Left renal cortex interstitium (tissue), 4 donors: Measurements from ENCODE around the gene TBCD. TPM values are rescaled to one million over a fixed set of nuclear protein-coding genes. Genes with fewer than 3 reads are reported as not detected.
"Not testable (repeated sequence)": the region's sequence is repeated elsewhere in the genome, so short reads cannot be mapped to it uniquely, and the experiment has no call there.

Source experiments
- DNase-seq, 4 donors: peaks; one replicate each; pipeline ENCODE4 v3.0.0-alpha.2; 2013; ENCODE audit warnings: low read depth in 4 of 4, low spot score in 2 of 4, missing footprints in 1 of 4
- polyA plus RNA-seq, 4 donors: library from polyadenylated mRNA; unstranded; fragments of 120-200 nt; gene quantifications; one replicate each; pipeline ENCODE4 v1.2.1, GENCODE V29; 2013; ENCODE audit not compliant: insufficient read length in 4 of 4

Gene TBCD
- polyA plus RNA-seq, 4 donors: 60.5 to 87.2 (median 73.3) TPM

- DNase-seq: no peak
Measured at GRCh38 chr17:82942166-82943130, 190.6 kb downstream of the TBCD start.

- no peak for DNase-seq
Measured at GRCh38 chr17:82943339-82943738, 191.5 kb downstream of the TBCD start.

- no peak for DNase-seq
Measured at GRCh38 chr17:82943751-82944150, 191.9 kb downstream of the TBCD start.

DNA sequence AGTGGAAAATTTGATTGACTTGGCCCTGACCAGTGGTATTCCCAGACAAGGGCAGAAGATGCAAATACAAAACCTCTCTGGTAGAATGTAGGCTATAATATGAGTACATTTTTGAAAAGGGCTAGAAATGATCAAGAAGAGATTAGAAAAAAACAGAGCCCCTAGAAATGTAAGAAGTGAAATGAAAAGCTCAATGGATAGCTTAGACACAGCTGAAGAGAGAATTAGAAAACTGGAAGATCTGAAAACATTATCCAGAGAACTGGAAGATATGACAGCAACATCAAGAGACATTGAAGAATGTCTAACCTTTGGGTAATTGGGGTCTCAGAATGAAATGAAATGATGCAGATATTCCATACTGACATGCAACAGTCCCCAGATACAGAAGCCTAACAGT is 193.1 kb downstream of the TBCD start:
- no peak for DNase-seq

- DNase-seq: no peak
Measured at GRCh38 chr17:82946081-82946480, 194.2 kb downstream of the TBCD start.

DNA sequence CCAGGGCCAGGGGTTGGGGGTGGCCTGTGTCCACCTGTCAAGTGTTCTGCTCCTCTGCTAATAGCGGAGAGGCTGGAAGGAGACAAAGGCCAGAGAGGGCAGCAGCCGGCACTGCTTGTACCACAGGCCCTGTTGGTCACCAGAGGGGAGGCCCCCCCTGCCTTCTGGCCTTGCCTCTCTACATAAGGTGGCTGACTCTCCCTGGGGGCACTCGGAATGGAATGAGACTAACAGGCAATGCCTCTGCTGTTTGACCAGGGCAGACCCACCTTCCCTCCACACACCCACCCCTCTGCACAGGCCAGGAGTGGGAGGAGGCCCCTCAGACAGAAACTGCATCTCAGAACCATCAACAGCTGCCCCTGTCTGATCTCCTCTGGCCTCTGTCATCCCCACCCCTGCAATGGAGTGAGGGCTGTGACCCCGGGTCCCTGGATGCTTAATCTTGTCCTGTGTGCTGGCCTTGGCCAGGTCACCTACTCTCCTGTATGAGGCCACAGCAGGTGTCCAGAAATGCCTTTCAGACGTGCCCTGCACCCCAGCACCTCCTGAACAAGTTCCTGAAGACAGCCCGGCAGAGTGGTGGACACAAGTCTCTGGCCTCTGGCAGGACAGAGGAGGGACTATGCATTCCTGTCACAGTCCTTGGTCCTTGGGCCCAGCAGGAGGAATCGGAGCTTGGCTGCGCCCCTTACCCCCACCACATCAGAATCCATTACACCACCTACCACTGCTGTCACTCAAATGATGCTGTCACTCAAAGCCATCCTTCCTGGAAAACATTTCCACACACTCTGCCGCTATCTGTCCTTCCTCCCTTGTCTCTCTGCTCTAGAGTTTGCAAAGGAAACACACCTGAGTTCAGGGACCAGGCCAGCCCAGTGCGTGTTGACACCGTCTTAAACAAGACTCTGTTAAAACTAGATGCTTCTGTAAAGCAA is 195.5 kb downstream of the TBCD start:
- no peak for DNase-seq

DNA sequence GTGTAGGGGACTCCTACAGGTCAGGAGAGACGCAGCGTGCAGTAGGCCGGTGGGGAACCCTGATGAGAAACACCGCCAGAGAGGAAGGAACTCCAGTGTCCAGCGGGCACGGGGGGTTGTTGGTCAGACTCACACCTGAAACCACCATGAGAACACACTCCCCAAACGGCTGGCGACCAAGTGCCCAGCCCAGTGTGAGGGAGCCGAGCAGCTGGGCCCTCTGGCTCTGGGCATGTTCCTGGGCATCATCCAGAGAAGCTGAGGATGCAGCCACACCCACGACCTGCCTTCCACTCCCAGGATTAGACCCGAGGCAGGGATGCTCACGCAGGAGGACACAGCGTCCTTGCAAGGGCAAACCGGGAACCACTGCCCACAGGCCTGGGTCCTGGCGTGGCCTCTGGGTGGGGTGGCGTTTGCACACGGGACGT is 196.2 kb downstream of the TBCD start:
- no peak for DNase-seq

DNA sequence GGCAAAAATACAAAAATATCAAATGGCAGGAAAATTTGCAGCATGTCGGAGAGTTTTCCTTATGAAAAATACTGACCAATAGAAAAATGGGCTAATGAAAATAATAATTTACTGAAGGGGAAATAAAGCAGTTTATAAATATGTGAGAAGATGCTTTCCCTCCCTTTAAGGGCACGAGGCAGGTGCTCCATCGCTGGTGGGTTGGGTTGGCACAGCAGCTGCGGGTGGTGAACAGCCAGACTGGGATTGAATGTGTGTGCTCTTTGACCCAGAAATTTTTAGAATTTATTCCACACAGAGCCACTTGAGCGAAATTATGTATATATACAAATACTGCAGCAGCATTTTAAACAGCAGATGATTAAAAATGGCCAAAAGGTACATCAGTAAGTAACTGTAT is 197.1 kb downstream of the TBCD start:
- DNase-seq: no peak

GRCh38 chr17:82949361-82949760 is 197.5 kb downstream of the TBCD start:
- no peak for DNase-seq

GRCh38 chr17:82949984-82950383 is 198.1 kb downstream of the TBCD start:
- DNase-seq: no peak

- no peak for DNase-seq
Measured at GRCh38 chr17:82950525-82951102, 198.7 kb downstream of the TBCD start.

DNA sequence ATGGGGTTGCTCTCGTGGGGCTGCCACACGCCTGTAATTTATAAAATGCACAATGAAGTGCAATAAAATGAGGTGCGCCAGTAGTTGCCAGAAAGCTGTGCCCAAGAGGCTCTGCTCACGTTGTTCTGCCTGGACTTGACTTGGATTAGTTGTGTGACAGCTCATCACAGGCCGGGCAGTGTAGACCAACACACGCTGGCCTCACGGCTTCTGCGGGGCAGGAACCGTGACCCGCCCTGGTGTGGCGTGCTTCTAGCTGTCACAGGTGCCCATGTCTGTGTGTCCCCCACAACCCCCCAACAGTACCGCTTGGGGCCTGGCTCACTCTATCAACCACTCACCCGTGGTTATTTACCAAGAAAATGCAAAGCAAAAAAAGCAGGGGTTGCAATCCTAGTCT is 200.2 kb downstream of the TBCD start:
- DNase-seq: no peak

- DNase-seq: not testable (repeated sequence)
Measured at GRCh38 chr17:82955106-82955505, 203.2 kb downstream of the TBCD start.

GRCh38 chr17:82955627-82956026 is 203.8 kb downstream of the TBCD start:
- not testable (repeated sequence) for DNase-seq

DNA sequence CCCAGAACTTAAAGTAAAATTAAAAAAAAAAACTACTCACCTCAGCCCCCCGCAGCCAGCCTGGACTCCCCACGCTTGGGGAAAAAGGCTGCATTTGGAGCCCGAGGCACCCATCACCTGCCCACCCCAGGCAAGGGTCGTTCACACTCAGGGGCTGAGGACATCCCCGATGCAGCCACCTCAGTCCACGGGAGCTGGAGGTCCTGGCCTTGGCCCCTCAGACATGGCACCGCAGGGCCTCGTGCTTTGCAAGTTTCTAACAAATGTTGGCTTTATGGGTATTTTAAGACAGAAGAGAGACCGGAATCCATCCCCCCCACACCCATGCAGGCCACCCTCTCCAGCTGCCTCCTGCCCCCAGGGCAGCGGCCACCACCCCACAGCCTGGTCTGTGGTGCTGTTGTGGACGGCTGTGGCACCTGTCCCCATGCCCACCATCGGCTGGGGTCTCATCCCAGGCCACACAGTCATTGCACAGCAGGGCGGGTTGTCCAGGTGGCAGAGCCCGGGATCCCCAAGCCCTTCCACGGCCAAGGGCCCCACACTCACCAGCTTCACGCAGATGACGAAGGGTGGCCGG is 204.4 kb downstream of the TBCD start:
- DNase-seq: no peak

DNA sequence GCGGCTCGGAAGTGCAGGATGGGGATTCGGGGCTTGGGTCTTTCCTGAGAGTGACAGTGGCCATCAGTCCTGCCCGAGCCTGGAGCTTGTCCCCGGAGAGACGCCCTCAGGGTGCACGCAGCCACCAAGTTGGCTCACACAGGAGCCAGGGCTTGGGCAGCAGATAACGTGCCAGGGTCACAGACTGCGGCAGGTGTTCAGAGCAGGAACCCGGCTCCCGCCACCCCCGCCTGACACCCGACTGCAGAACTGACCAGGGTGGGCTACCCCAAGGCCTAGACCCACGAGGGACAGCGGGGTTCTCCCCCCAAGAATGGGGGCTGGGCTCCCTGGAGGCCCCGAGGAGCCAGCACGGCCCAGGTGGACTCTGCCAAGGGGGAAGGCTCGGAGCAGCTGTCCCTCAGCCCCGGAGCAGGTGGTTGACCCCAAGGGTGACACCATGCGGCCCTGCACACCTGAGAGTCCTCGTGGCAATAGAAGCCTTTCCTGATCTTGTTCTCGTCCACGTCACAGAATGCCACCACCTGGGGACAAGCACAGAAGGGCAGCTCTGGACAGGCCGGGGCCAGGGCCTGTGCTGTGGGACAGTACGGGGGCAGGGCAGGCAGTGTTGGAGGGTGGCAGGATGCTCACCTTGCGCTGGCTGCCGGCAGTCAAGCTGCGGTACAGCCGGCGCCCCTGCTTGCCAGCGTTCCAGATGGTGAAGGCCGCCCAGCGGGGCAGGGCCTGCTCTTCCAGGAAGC is 205.0 kb downstream of the TBCD start:
- DNase-seq: no peak

DNA sequence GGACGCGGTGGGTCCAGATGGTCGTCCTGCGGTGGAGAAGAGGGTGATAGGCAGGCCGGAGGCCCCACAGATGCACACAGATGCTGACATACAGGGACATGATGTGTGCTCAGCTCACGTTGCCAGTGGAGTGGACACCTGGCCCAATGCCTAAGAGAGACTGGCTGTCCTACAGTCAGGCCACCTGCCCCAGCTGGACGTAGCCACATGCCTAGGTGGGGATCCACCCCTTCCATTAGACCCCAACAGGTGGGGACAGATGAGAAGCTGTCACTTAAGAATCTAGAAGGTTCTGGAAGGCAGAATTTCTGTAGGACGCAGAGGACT is 205.6 kb downstream of the TBCD start:
- DNase-seq: no peak

DNA sequence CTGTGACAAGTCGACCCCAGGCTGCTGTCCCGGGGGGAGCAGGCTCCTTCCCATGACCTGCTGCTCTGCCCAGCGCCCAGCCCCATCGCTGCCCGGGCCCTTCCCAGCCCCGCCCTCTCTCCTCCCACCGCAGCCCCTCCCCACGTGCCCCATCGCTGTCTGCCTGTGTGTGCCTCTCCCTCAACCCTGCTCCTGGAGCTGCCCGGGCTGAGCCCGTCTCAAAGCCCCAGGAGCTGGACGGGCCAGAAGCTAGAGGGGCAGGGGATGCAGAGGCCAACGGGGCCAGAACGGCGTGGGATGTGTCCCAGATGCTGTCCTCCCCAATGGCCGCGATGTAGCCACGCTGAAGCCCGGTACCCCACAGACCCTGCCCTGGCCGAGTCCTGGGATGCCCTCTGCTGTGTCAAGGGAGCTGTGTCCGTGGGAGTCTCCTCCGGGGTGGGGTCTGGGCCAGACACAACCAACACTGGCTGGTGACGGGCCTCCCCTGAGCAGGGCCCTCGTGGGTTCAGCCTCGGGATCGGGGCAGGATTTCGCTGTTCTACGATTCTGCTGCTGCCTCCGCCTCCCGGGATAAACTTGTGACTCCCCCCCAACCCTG is 206.2 kb downstream of the TBCD start:
- DNase-seq: no peak

DNA sequence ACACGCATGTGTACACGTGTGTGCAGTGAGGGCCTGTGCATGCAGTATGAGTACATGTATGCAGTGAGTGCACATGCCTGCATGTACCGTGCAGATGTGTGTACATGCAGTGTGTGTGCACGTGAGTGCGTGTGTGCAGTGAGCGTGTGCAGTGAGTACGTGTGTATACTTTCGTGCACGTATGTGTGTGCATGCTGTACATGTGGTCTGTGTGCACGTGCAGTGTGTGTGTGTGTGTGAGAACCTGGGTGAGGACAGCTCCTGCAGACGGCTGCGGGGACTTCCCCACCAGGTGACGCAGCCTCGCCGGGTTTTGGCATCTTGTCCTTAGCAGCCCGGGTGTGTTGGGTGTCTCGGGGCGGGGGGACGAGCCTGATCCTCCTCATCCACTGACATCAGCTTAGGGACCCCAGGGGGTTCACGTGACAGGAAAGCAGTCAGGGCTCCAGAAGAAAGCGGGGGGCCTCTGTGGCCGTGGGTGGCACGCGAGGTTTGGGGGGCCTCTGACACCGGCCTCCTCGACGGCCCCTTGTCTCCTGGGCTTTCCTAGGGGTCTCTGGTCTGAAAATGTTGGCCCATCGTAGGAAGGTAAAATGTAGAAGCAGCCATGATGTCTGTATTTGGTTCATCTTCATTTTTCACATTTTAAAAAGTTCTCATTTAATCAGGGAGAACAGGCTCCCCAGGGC is 207.5 kb downstream of the TBCD start:
- DNase-seq: no peak
